Measurements from ENCODE around the gene TRPM7. TPM values are rescaled to one million over a fixed set of nuclear protein-coding genes. Genes with fewer than 3 reads are reported as not detected.

The TRPM7 gene
- total RNA-seq, 4 donors from 2014 or later, result 57.3 to 97.5 (median 68.0) TPM

- Histone ChIP-seq H3K27me3 (no peaks in the 10 kb centered on the region), H3K36me3 (no peaks in the 10 kb centered on the region), H3K9me3 (no peaks in the 10 kb centered on the region), H3K27ac (no peak overlapping the region), H3K4me1 (no peaks in the 10 kb centered on the region), H3K4me3 (no peak overlapping the region)
- WGBS, 2 donors, result 94 to 95% methylated on average over 1 of the region's 1 CpG
- TF ChIP-seq EP300 (IDR thresholded peaks at IDR 0.05) (no peak), POLR2A (IDR thresholded peaks at IDR 0.05) (no peak), CTCF (IDR thresholded peaks at IDR 0.05) (no peak)
- DNase-seq (ENCODE audit: low spot score in 2 of 2), result no peak
Measured at GRCh38 chr15:50669611-50670010, 17.0 kb downstream of the TRPM7 start.

GRCh38 chr15:50665938-50666337 lies 20.7 kb downstream of the TRPM7 start:
- 86 to 88% methylated on average over 5 of the region's 5 CpGs for WGBS, 2 donors
- H3K27me3 ChIP-seq, result no peaks in the 10 kb centered on the region
- no peak for DNase-seq (ENCODE audit: low spot score in 2 of 2)
- no peak overlapping the region for H3K4me3 ChIP-seq
- TF ChIP-seq EP300 (IDR thresholded peaks at IDR 0.05) (no peak), POLR2A (IDR thresholded peaks at IDR 0.05) (no peak), CTCF (IDR thresholded peaks at IDR 0.05) (no peak)
- no peaks in the 10 kb centered on the region for H3K4me1 ChIP-seq
- H3K36me3 ChIP-seq, result peaks cover 0 to 17% (median 0%) of the 10 kb centered on the region in 3 donors
- no peaks in the 10 kb centered on the region for H3K9me3 ChIP-seq
- H3K27ac ChIP-seq, result no peak overlapping the region

GRCh38 chr15:50655555-50655954 lies 31.0 kb downstream of the TRPM7 start:
- Histone ChIP-seq H3K9me3 (no peaks in the 10 kb centered on the region), H3K27ac (no peak overlapping the region), H3K27me3 (no peaks in the 10 kb centered on the region), H3K4me3 (no peak overlapping the region), H3K36me3 (peaks cover 2 to 78% (median 8%) of the 10 kb centered on the region in 3 donors), H3K4me1 (no peaks in the 10 kb centered on the region)
- WGBS, 2 donors, result 87 to 90% methylated on average over 4 of the region's 4 CpGs
- DNase-seq (ENCODE audit: low spot score in 2 of 2), result no peak
- TF ChIP-seq EP300 (IDR thresholded peaks at IDR 0.05) (no peak), POLR2A (IDR thresholded peaks at IDR 0.05) (no peak), CTCF (IDR thresholded peaks at IDR 0.05) (no peak)

GRCh38 chr15:50653156-50653743 lies 33.3 kb downstream of the TRPM7 start:
- Histone ChIP-seq H3K4me1 (no peaks in the 10 kb centered on the region), H3K4me3 (no peak overlapping the region), H3K9me3 (no peaks in the 10 kb centered on the region), H3K36me3 (peaks cover 2 to 93% (median 8%) of the 10 kb centered on the region in 3 donors), H3K27ac (no peak overlapping the region), H3K27me3 (no peaks in the 10 kb centered on the region)
- WGBS, 2 donors, result 91 to 93% methylated on average over 6 of the region's 6 CpGs
- DNase-seq (ENCODE audit: low spot score in 2 of 2), result no peak
- no peak for TF ChIP-seq CTCF (IDR thresholded peaks at IDR 0.05)
- no peak for TF ChIP-seq EP300 (IDR thresholded peaks at IDR 0.05)
- TF ChIP-seq POLR2A (IDR thresholded peaks at IDR 0.05), result no peak

- Histone ChIP-seq H3K4me1 (no peaks in the 10 kb centered on the region), H3K27ac (no peak overlapping the region), H3K4me3 (no peak overlapping the region), H3K9me3 (no peaks in the 10 kb centered on the region), H3K27me3 (no peaks in the 10 kb centered on the region), H3K36me3 (peaks cover 2 to 94% (median 11%) of the 10 kb centered on the region in 3 donors)
- TF ChIP-seq CTCF (IDR thresholded peaks at IDR 0.05), result no peak
- no peak for TF ChIP-seq EP300 (IDR thresholded peaks at IDR 0.05)
- TF ChIP-seq POLR2A (IDR thresholded peaks at IDR 0.05), result no peak
- no peak for DNase-seq (ENCODE audit: low spot score in 2 of 2)
- WGBS, 2 donors, result 96% methylated on average over 3 of the region's 3 CpGs
Measured at GRCh38 chr15:50652671-50653070, 33.9 kb downstream of the TRPM7 start.

Measured in tibial nerve (tissue), 4 donors.